Measurements from ENCODE around the gene PCDHB6. TPM values are rescaled to one million over a fixed set of nuclear protein-coding genes. Genes with fewer than 3 reads are reported as not detected.
"Not testable (repeated sequence)": the region's sequence is repeated elsewhere in the genome, so short reads cannot be mapped to it uniquely, and the experiment has no call there.

The PCDHB6 gene
- total RNA-seq, 1 donor from 2014 or later, result 0.50 TPM

GRCh38 chr5:141119250-141119649 is 30.6 kb upstream of the PCDHB6 start:
- Histone ChIP-seq H3K9ac (ENCODE audit: low read length) (no peak overlapping the region), H3K36me3 (ENCODE audit: insufficient read depth, low read length) (no peaks in the 10 kb centered on the region), H3K9me3 (ENCODE audit: insufficient read depth, low read depth, low read length) (peaks cover 6% of the 10 kb centered on the region), H3K4me2 (ENCODE audit: low read length) (no peak overlapping the region), H3K27ac (ENCODE audit: low read depth, low read length) (no peak overlapping the region), H4K20me1 (ENCODE audit: insufficient read depth, low read length) (no peaks in the 10 kb centered on the region), H3K4me1 (ENCODE audit: insufficient read depth, low read length) (no peaks in the 10 kb centered on the region), H3K79me2 (ENCODE audit: insufficient read depth, low read length) (no peaks in the 10 kb centered on the region), H2AFZ (ENCODE audit: low read depth, low read length) (no peak overlapping the region), H3K4me3 (ENCODE audit: insufficient read depth, low read depth, low read length) (no peak overlapping the region), H3K27me3 (ENCODE audit: insufficient read depth, low read length) (no peaks in the 10 kb centered on the region)
- Mint-ChIP-seq H3K9me3 (ENCODE audit: unreplicated experiment) (peaks cover 17% of the 10 kb centered on the region), H3K4me3 (ENCODE audit: unreplicated experiment) (no peak overlapping the region), H3K36me3 (ENCODE audit: low read depth, unreplicated experiment) (peaks cover 20% of the 10 kb centered on the region), H3K27ac (ENCODE audit: unreplicated experiment) (no peak overlapping the region), H3K27me3 (ENCODE audit: low read depth, unreplicated experiment) (no peaks in the 10 kb centered on the region), H3K4me1 (ENCODE audit: low read depth, unreplicated experiment) (no peaks in the 10 kb centered on the region)
- TF ChIP-seq EZH2 (IDR thresholded peaks at IDR 0.05; ENCODE audit: insufficient read depth, low read length), result no peak
- no peak for TF ChIP-seq CTCF (IDR thresholded peaks at IDR 0.05; ENCODE audit: insufficient read depth, low read depth, low read length)
- DNase-seq (ENCODE audit: low read depth) (no peak), FAIRE-seq (no peak)

GRCh38 chr5:141121563-141121962 is 28.3 kb upstream of the PCDHB6 start, which contains the start of gene PCDHB4:
PCDHB4 (plus strand) TSS chr5:141121818; CDS start chr5:141121999, 181 bp downstream.
- no peak within 1 kb of the TSS for H3K4me2 ChIP-seq (ENCODE audit: low read length)
- TF ChIP-seq EZH2 (IDR thresholded peaks at IDR 0.05; ENCODE audit: insufficient read depth, low read length) (no peak), CTCF (IDR thresholded peaks at IDR 0.05; ENCODE audit: insufficient read depth, low read depth, low read length) (no peak)
- H3K79me2 ChIP-seq (ENCODE audit: insufficient read depth, low read length), result no peaks in the 10 kb centered on the region
- H3K27me3 ChIP-seq (ENCODE audit: insufficient read depth, low read length), result no peaks in the 10 kb centered on the region
- H3K4me3 ChIP-seq (ENCODE audit: insufficient read depth, low read depth, low read length), result no peak within 1 kb of the TSS
- Mint-ChIP-seq H3K4me3 (ENCODE audit: unreplicated experiment) (no peak within 1 kb of the TSS), H3K9me3 (ENCODE audit: unreplicated experiment) (peaks cover 16% of the 10 kb centered on the region), H3K27me3 (ENCODE audit: low read depth, unreplicated experiment) (no peaks in the 10 kb centered on the region), H3K36me3 (ENCODE audit: low read depth, unreplicated experiment) (peaks cover 19% of the 10 kb centered on the region), H3K27ac (ENCODE audit: unreplicated experiment) (no peak within 1 kb of the TSS), H3K4me1 (ENCODE audit: low read depth, unreplicated experiment) (no peaks in the 10 kb centered on the region)
- DNase-seq (ENCODE audit: low read depth), result no peak
- H3K9me3 ChIP-seq (ENCODE audit: insufficient read depth, low read depth, low read length), result peaks cover 6% of the 10 kb centered on the region
- no peaks in the 10 kb centered on the region for H4K20me1 ChIP-seq (ENCODE audit: insufficient read depth, low read length)
- H3K36me3 ChIP-seq (ENCODE audit: insufficient read depth, low read length), result no peaks in the 10 kb centered on the region
- no peak within 1 kb of the TSS for H2AFZ ChIP-seq (ENCODE audit: low read depth, low read length)
- FAIRE-seq, result no peak
- H3K4me1 ChIP-seq (ENCODE audit: insufficient read depth, low read length), result no peaks in the 10 kb centered on the region
- no peak within 1 kb of the TSS for H3K9ac ChIP-seq (ENCODE audit: low read length)
- H3K27ac ChIP-seq (ENCODE audit: low read depth, low read length), result no peak within 1 kb of the TSS

- Mint-ChIP-seq H3K27me3 (ENCODE audit: low read depth, unreplicated experiment) (no peaks in the 10 kb centered on the region), H3K9me3 (ENCODE audit: unreplicated experiment) (peaks cover 13% of the 10 kb centered on the region), H3K27ac (ENCODE audit: unreplicated experiment) (no peak overlapping the region), H3K4me3 (ENCODE audit: unreplicated experiment) (no peak overlapping the region), H3K4me1 (ENCODE audit: low read depth, unreplicated experiment) (no peaks in the 10 kb centered on the region), H3K36me3 (ENCODE audit: low read depth, unreplicated experiment) (peaks cover 16% of the 10 kb centered on the region)
- Histone ChIP-seq H3K9ac (ENCODE audit: low read length) (no peak overlapping the region), H3K79me2 (ENCODE audit: insufficient read depth, low read length) (no peaks in the 10 kb centered on the region), H3K4me3 (ENCODE audit: insufficient read depth, low read depth, low read length) (no peak overlapping the region), H3K4me1 (ENCODE audit: insufficient read depth, low read length) (no peaks in the 10 kb centered on the region), H3K9me3 (ENCODE audit: insufficient read depth, low read depth, low read length) (peaks cover 6% of the 10 kb centered on the region), H3K27ac (ENCODE audit: low read depth, low read length) (no peak overlapping the region), H3K36me3 (ENCODE audit: insufficient read depth, low read length) (no peaks in the 10 kb centered on the region), H4K20me1 (ENCODE audit: insufficient read depth, low read length) (no peaks in the 10 kb centered on the region), H3K27me3 (ENCODE audit: insufficient read depth, low read length) (no peaks in the 10 kb centered on the region), H2AFZ (ENCODE audit: low read depth, low read length) (no peak overlapping the region), H3K4me2 (ENCODE audit: low read length) (no peak overlapping the region)
- TF ChIP-seq CTCF (IDR thresholded peaks at IDR 0.05; ENCODE audit: insufficient read depth, low read depth, low read length) (no peak), EZH2 (IDR thresholded peaks at IDR 0.05; ENCODE audit: insufficient read depth, low read length) (no peak)
- FAIRE-seq (no peak), DNase-seq (ENCODE audit: low read depth) (no peak)
Observed at GRCh38 chr5:141121985-141122384, 27.9 kb upstream of the PCDHB6 start.

- H4K20me1 ChIP-seq (ENCODE audit: insufficient read depth, low read length); DNase-seq (ENCODE audit: low read depth); H3K79me2 ChIP-seq (ENCODE audit: insufficient read depth, low read length): not testable (repeated sequence)
Observed at GRCh38 chr5:141123396-141124135, 26.3 kb upstream of the PCDHB6 start.

More at GRCh38 chr5:141123396-141124135, 26.3 kb upstream of the PCDHB6 start:
- H3K9ac ChIP-seq (ENCODE audit: low read length); H3K27me3 Mint-ChIP-seq (ENCODE audit: low read depth, unreplicated experiment); H3K4me3 Mint-ChIP-seq (ENCODE audit: unreplicated experiment); H3K27me3 ChIP-seq (ENCODE audit: insufficient read depth, low read length); H2AFZ ChIP-seq (ENCODE audit: low read depth, low read length); H3K9me3 ChIP-seq (ENCODE audit: insufficient read depth, low read depth, low read length); H3K4me1 Mint-ChIP-seq (ENCODE audit: low read depth, unreplicated experiment); H3K27ac ChIP-seq (ENCODE audit: low read depth, low read length); H3K4me1 ChIP-seq (ENCODE audit: insufficient read depth, low read length); H3K36me3 ChIP-seq (ENCODE audit: insufficient read depth, low read length); H3K27ac Mint-ChIP-seq (ENCODE audit: unreplicated experiment); FAIRE-seq; H3K4me3 ChIP-seq (ENCODE audit: insufficient read depth, low read depth, low read length); H3K4me2 ChIP-seq (ENCODE audit: low read length): not testable (repeated sequence)
- Mint-ChIP-seq H3K36me3 (ENCODE audit: low read depth, unreplicated experiment) (peaks cover 16% of the 10 kb centered on the region), H3K9me3 (ENCODE audit: unreplicated experiment) (peaks cover 13% of the 10 kb centered on the region)
